Right cardiac atrium (tissue), 5 donors: ENCODE results near the gene NCAN. TPM values are rescaled to one million over a fixed set of nuclear protein-coding genes. Genes with fewer than 3 reads are reported as not detected.
"Not testable (repeated sequence)": the region's sequence is repeated elsewhere in the genome, so short reads cannot be mapped to it uniquely, and the experiment has no call there.

Experiments
- ATAC-seq, 2 donors: fragments of 200-7000 bp; cut with Tn5 transposase; one replicate each; pipeline versions ENCODE4 v1.8.0 to v1.9.1; 2020; ENCODE audit warnings: moderate library complexity in 2 of 2, mild to moderate bottlenecking in 1 of 2
- DNase-seq, 3 donors: peaks; one replicate each; pipeline ENCODE4 v3.0.0-alpha.2; 2020
- H3K27ac ChIP-seq: one replicate; pipeline ENCODE4 v1.5.1; 2013; ENCODE audit warnings: mild to moderate bottlenecking, low read length, control low read depth, moderate library complexity
- H3K27me3 ChIP-seq: one replicate; pipeline ENCODE4 v1.6.1; 2013; ENCODE audit not compliant: control insufficient read depth, insufficient read depth
- H3K4me1 ChIP-seq: one replicate; pipeline ENCODE4 v1.6.1; 2013; ENCODE audit warnings: low read length; ENCODE audit not compliant: control insufficient read depth, insufficient read depth
- H3K4me3 ChIP-seq: one replicate; pipeline ENCODE4 v1.5.1; 2013; ENCODE audit warnings: low read length, control low read depth
- H3K9me3 ChIP-seq: one replicate; pipeline ENCODE4 v1.6.1; 2013; ENCODE audit warnings: low read length; ENCODE audit not compliant: control insufficient read depth
- WGBS: extraction: QIAGEN DNeasy Blood & Tissue Kit; methylation state at CpG from one replicate; pipeline ENCODE4 v1.1.7; 2013; 5-methylcytosine and 5-hydroxymethylcytosine counted together
- intact Hi-C, 4 donors: fragments of 100-400 bp; cut with DNase I; formaldehyde crosslinking; loops; one replicate each; pipeline versions ENCODE4 v1.11.0 to v1.14.0; 2022 to 2023
- long read RNA-seq, 4 donors: library from polyadenylated mRNA; unstranded; transcript quantifications; one replicate each; pipeline ENCODE4 v2.0.0, GENCODE V29; 2020 to 2021
- polyA plus RNA-seq: library from polyadenylated mRNA; stranded (reverse); fragments of 200-250 nt; gene quantifications from one replicate; pipeline ENCODE4 v1.2.3, GENCODE V29; 2013
- total RNA-seq, 4 donors: library from RNA; stranded (reverse); fragmentation: NEBNext Ultra II Directional; extraction: Animal tissue kit (Norgen Biotek cat#: 25700); gene quantifications; one replicate each; pipeline ENCODE4 v1.2.1, GENCODE V29; 2021
- donor health status: healthy with polysubstance abuse.
- donor health status: DM: no; HTN: yes; CAD: no.
- donor health status: DM: no; HTN: no; CAD: no.
- donor health status: DM: no; HTN: yes; CAD: no; lungs with severe emphysema.
- donor health status: DM: yes; HTN: yes; CAD: no.

NCAN gene
- total RNA-seq (not detected), polyA plus RNA-seq (not detected)
- long read RNA-seq, donor 1: 0 reads
- long read RNA-seq, donor 2: 0 reads
- long read RNA-seq, donor 3: 0 reads
- long read RNA-seq, donor 4: 0 reads

GRCh38 chr19:19211499-19212420, at the start of gene NCAN:
Gene NCAN (plus strand): TSS chr19:19211958. CDS start chr19:19216954, 4,996 bp downstream.
- intact Hi-C loops: no loop called here
- H3K27me3 ChIP-seq: no peaks in the 10 kb centered on the region
- 8% methylated on average over 54 of the region's 54 CpGs for WGBS
- no peaks in the 10 kb centered on the region for H3K9me3 ChIP-seq
- no peak for DNase-seq
- H3K4me3 ChIP-seq: no peak within 1 kb of the TSS
- no peak for ATAC-seq
- no peaks in the 10 kb centered on the region for H3K4me1 ChIP-seq
- no peak within 1 kb of the TSS for H3K27ac ChIP-seq

GRCh38 chr19:19162495-19162894, 49.3 kb upstream of the NCAN start:
- Histone ChIP-seq H3K4me1 (no peaks in the 10 kb centered on the region), H3K4me3 (no peak overlapping the region), H3K27me3 (no peaks in the 10 kb centered on the region), H3K9me3 (no peaks in the 10 kb centered on the region), H3K27ac (no peak overlapping the region)
- ATAC-seq: no peak
- DNase-seq: no peak
- intact Hi-C loops: no loop called here
- WGBS: 90% methylated on average over 7 of the region's 7 CpGs

- H3K4me3 ChIP-seq: no peak overlapping the region
- no peaks in the 10 kb centered on the region for H3K27me3 ChIP-seq
- no peak for DNase-seq
- H3K27ac ChIP-seq: no peak overlapping the region
- no peak for ATAC-seq
- WGBS: 93% methylated on average over 1 of the region's 1 CpG
- intact Hi-C loops: no loop called here
- H3K9me3 ChIP-seq: no peaks in the 10 kb centered on the region
- no peaks in the 10 kb centered on the region for H3K4me1 ChIP-seq
Measured at GRCh38 chr19:19165396-19165795, 46.4 kb upstream of the NCAN start.

- intact Hi-C loops: no loop called here
- no peaks in the 10 kb centered on the region for H3K27me3 ChIP-seq
Measured at GRCh38 chr19:19167612-19168011, 44.1 kb upstream of the NCAN start.

GRCh38 chr19:19169236-19170052, 42.3 kb upstream of the NCAN start:
- WGBS: 75% methylated on average over 9 of the region's 9 CpGs
- intact Hi-C loops: no loop called here
- Histone ChIP-seq H3K27ac (no peak overlapping the region), H3K9me3 (no peaks in the 10 kb centered on the region), H3K4me1 (no peaks in the 10 kb centered on the region), H3K4me3 (peak overlapping the region; percentile 30), H3K27me3 (no peaks in the 10 kb centered on the region)
- DNase-seq (no peak), ATAC-seq (no peak)

More at GRCh38 chr19:19167612-19168011, 44.1 kb upstream of the NCAN start:
- Histone ChIP-seq H3K9me3 (no peaks in the 10 kb centered on the region), H3K4me1 (no peaks in the 10 kb centered on the region), H3K4me3 (no peak overlapping the region), H3K27ac (no peak overlapping the region)
- 85% methylated on average over 3 of the region's 3 CpGs for WGBS
- ATAC-seq: no peak
- DNase-seq: no peak

- no peaks in the 10 kb centered on the region for H3K4me1 ChIP-seq
- DNase-seq: peak; percentile 85 to 91 (median 91)
Measured at GRCh38 chr19:19170053-19170872, 41.5 kb upstream of the NCAN start, which contains the start of gene MEF2B. Gene MEF2B (minus strand): TSS chr19:19170263. CDS start chr19:19150735, 19,528 bp downstream.

GRCh38 chr19:19170873-19171672, 40.7 kb upstream of the NCAN start:
- H3K4me3 ChIP-seq: no peak overlapping the region
- intact Hi-C loops: no loop called here
- DNase-seq: no peak
- no peaks in the 10 kb centered on the region for H3K27me3 ChIP-seq
- WGBS: 71% methylated on average over 6 of the region's 6 CpGs
- H3K9me3 ChIP-seq: no peaks in the 10 kb centered on the region
- no peak for ATAC-seq
- H3K4me1 ChIP-seq: no peaks in the 10 kb centered on the region
- H3K27ac ChIP-seq: no peak overlapping the region

More at GRCh38 chr19:19170053-19170872, 41.5 kb upstream of the NCAN start, which contains the start of gene MEF2B:
- peak; percentile 91 to 92 for ATAC-seq
- Histone ChIP-seq H3K27me3 (no peaks in the 10 kb centered on the region), H3K9me3 (no peaks in the 10 kb centered on the region), H3K4me3 (peak within 1 kb of the TSS; percentile 30), H3K27ac (no peak within 1 kb of the TSS)
- intact Hi-C loops: no loop called here
- 10% methylated on average over 56 of the region's 56 CpGs for WGBS

- WGBS: 51% methylated on average over 8 of the region's 8 CpGs
- Histone ChIP-seq H3K4me3 (no peak overlapping the region), H3K27me3 (no peaks in the 10 kb centered on the region), H3K4me1 (no peaks in the 10 kb centered on the region), H3K9me3 (no peaks in the 10 kb centered on the region), H3K27ac (no peak overlapping the region)
- intact Hi-C loops: no loop called here
- ATAC-seq (no peak), DNase-seq (no peak)
Measured at GRCh38 chr19:19171821-19172532, 39.8 kb upstream of the NCAN start.

GRCh38 chr19:19173243-19173642, 38.5 kb upstream of the NCAN start:
- H3K4me3 ChIP-seq, H3K27ac ChIP-seq, intact Hi-C loops, DNase-seq, H3K27me3 ChIP-seq, H3K4me1 ChIP-seq, ATAC-seq, H3K9me3 ChIP-seq: not testable (repeated sequence)
- WGBS: 86% methylated on average over 5 of the region's 5 CpGs
